Adipose tissue (tissue), 3 donors: ENCODE measurements around the gene NDUFB6. TPM values are rescaled to one million over a fixed set of nuclear protein-coding genes. Genes with fewer than 3 reads are reported as not detected.
A peak's percentile ranks its signal among the peaks of the same experiment; 100 is the strongest.
"Not testable (repeated sequence)": the region's sequence is repeated elsewhere in the genome, so short reads cannot be mapped to it uniquely, and the experiment has no call there.

ENCODE experiments used
- H3K27ac ChIP-seq: one replicate; pipeline ENCODE4 v1.5.1; 2013; ENCODE audit warnings: low read depth, low read length
- WGBS, 3 donors: extraction: QIAGEN DNeasy Blood & Tissue Kit; methylation state at CpG; one replicate each; pipeline ENCODE4 v1.1.7; 2013; 5-methylcytosine and 5-hydroxymethylcytosine counted together
- polyA plus RNA-seq, 3 donors: library from polyadenylated mRNA; stranded (reverse); fragments of 200-250 nt; gene quantifications; one replicate each; pipeline ENCODE4 v1.2.3, GENCODE V29; 2013
- donor health status: healthy with polysubstance abuse.
- donor health status: Bipolar disorder and iron deficiency.
- donor health status: healthy.

NDUFB6 gene
- polyA plus RNA-seq, 3 donors, result 18.8 to 48.7 (median 44.7) TPM

DNA sequence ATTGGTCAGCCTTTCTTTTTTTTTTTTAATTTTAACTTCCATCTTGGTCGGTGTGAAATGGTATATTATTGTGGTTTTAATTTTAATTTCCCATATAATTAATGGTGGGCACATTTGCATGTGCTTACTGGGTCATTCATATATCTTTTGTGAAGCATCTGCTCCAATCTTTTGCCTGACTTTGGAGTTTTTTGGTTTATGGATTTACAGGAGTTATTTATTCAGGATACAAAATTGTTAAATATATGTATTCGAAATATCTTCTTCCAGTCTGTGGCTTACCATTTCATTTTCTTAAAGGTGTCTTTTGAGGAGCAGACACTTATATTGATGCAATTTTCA, 46.3 kb downstream of the NDUFB6 start:
- peak overlapping the region; percentile 61 for H3K27ac ChIP-seq
- 0 to 13% (median 13%) methylated on average over 2 of the region's 2 CpGs for WGBS, 3 donors

DNA sequence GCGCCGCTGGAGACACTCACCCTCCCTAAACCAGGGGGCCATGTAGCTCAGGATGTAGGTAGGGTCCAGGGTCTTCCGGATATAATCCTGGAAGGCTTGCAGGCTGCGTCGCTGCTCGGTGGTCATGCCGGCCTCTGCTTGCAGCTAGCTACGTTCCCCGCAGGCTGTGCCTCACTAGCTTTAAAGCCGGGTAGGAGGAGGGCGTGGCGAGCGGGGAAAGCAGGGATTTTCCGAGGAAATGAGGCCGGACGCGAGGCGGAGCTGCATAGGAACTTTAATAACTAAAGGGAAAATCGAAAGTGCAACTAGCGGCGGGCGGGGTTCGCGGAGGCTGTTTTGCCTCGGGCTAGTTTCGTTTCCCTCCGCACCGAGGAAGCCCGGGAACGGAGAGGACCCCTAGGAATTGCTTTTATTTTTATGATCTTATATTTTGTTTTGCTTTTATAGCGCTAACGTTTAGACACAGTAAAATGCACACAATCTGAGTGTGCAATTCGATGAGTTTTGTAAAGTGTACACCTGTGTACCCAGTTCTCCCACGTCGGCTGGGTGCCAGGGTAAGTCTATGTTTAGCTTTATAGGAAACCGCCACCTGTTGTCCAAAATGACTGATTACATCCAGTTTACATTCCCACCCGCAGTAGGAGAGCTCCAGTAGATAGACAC, 46.8 kb downstream of the NDUFB6 start, which contains the start of gene RIGI:
Gene RIGI (minus strand): TSS at position 156 of the 666 bp plus-strand sequence. CDS start 30 bp downstream, at position 126.
- WGBS, 3 donors, result 0 to 1% (median 0%) methylated on average over 37 of the region's 37 CpGs
- peak within 1 kb of the TSS; percentile 61 for H3K27ac ChIP-seq

DNA sequence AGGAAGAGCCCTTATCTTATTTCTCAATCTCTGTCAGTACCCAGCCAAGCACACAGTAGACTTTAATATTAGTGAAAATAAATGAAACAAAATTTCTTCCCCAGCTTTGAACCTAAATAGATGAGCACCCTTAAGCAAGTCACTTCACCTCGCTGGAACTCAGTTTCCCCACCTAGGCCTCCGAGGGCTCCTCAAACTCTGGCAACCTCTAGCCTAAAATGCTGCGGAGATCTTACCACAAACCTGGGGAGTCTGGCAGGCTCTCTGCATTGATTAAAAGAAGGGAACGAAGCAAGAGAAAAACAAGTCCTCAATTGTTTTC, 47.3 kb downstream of the NDUFB6 start:
- 0 to 2% (median 1%) methylated on average over 4 of the region's 4 CpGs for WGBS, 3 donors
- H3K27ac ChIP-seq, result no peak overlapping the region

DNA sequence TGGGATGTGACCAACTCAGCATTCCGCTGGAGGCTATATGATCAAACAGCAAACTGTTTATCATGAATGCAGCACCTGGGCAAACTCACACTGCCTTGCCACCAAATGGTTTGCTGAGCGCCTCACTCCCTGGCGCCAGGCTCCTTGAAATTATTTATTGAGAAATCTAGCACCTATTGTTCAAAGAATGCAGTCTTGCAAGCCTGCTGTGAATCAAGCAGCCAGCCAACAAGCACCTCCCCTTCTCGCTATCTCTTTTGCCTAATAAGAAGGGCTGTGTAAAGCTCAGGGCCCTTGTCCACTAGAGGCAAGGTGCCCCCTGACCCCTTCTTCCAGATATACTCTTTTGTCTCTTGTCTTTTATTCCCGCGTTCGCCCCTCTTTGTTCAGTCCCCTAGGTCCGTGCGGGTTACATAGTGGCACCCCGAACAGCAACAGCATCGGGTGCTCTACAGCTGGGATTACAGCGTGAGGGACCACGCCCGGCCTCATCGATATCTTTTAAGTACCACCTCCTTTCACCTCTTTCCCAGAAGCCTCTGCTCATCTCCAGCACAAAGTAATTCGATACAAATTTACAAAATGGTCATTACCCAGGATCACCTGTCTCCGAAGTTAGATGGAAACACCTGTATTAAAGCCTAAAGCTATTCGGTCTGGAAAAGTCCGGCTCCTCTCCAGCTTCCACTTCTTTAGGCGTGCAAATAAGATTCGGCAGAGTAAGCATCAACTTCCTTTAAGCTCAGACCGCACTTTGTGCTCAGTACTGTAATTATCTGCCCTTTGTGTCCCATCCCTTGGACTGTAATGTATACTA, 47.9 kb downstream of the NDUFB6 start:
- H3K27ac ChIP-seq, result no peak overlapping the region
- 8 to 36% (median 29%) methylated on average over 22 of the region's 22 CpGs for WGBS, 3 donors

DNA sequence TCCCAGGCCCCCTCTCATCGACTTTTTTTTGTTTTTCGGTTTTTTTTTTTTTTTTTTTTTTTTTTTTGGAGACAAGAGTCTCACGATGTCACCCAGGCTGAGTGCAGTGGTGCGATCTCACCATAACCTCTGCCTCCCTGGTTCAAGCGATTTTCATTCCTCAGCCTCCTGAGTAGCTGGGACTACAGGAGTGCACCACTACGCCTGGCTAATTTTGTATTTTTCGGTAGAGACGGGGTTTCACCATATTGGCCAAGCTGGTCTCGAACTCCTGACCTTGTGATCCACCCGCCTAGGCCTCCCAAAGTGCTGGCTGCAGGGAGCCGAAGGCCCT, 48.4 kb downstream of the NDUFB6 start:
- not testable (repeated sequence) for H3K27ac ChIP-seq
- 61 to 92% (median 85%) methylated on average over 11 of the region's 11 CpGs for WGBS, 3 donors

DNA sequence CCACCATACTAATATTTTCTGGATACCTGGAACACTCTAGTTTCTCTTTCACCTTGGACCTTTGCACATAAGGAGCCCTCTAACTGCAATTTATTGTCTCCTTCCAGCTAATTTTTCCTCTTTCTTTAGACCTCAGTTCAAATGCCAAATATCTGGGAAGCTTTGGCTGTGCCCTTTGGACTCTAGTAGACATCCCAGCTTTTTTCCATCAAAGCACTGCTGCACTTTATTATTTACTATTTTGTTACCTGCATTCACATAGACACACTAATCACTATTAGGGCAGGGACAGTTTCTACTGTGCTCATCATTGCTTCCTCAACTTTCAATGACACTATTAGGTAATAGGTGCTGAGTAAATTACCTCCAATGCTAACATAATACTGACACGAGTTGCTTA, 49.0 kb downstream of the NDUFB6 start:
- WGBS, 3 donors, result 13 to 81% (median 33%) methylated on average over 1 of the region's 1 CpG

DNA sequence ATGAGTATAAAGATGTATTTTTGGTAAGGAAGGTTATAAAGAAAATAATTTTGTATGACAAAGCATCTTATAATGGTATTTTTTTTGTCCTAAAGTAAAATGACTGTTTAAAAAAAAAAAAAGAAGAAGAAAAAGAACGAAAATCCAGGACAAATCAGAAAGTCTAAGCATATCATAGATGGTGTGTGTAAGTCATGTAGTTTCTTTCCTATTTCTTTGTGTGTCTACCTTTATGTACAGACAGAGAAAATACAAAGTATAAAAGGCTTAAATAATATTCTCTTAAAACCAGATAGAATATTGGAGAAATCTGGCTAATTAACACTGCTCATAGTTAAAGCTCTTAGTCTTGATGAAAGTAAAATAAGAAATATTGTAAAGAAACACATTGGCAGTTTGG, 54.7 kb downstream of the NDUFB6 start:
- no peak overlapping the region for H3K27ac ChIP-seq
- WGBS, 3 donors, result 93 to 100% (median 95%) methylated on average over 1 of the region's 1 CpG

More for the DNA sequence above, 49.0 kb downstream of the NDUFB6 start:
- H3K27ac ChIP-seq, result no peak overlapping the region

DNA sequence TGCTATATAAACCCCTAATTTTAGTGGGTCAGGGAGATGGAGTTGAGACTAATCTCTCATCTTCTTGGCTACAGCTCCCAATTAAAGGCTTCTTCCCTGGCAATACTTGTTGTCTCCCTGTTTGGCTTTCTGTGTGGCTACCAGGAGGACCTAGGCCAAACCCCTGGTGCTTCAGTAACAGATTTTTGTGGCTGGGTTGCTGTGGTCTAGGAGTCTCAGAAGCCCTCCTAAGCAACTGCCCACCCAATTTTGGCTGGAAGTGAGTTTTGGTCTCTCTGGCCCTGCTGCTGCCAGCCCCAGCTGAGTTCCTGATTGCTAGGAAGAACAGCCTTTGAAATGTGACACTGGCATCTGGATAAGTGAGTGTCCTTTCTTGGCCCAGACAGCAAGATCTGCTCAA, 56.7 kb downstream of the NDUFB6 start:
- H3K27ac ChIP-seq, result no peak overlapping the region

DNA sequence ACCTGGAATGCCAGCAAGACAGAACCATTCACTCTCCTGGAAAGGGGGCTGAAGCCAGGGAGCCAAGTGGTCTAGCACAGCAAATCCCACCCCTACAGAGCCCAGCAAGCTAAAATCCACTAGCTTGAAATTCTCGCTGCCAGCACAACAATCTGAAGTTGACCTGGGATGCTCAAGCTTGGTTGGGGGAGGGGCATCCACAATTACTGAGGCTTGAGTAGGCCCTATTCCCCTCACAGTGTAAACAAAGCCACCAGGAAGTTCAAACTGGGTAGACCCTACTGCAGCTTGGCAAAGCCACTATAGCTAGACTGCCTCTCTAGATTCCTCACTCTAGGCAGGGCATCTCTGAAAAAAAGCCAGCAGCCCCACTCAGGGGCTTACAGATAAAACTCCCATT, 64.2 kb downstream of the NDUFB6 start:
- H3K27ac ChIP-seq, result no peak overlapping the region
- 91 to 95% (median 92%) methylated on average over 1 of the region's 1 CpG for WGBS, 3 donors

DNA sequence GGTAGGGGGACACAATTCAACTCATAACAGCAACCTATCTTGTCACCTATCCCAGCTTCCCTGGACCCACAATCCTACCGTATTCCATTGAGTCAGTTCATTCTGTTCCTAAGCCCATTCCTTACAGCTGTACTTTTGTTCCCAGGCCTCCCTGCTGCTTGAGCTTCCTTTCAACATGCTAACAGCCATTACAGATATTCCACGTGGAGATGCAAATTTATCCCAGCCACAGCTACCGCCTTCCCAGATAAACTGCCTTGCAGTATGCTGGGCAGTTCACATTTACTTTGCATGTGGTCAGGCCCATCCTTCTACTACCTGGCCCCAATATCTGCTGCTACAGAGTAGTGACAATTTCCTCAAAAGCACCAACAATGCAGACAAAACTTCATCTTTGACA, 70.0 kb downstream of the NDUFB6 start:
- WGBS, 3 donors, result 92 to 96% (median 95%) methylated on average over 3 of the region's 3 CpGs
- H3K27ac ChIP-seq, result no peak overlapping the region

Other genes with a start within 250 kb of the NDUFB6 start
- 100 to 1,000 TPM in 1 of 3 donors, 10 to 100 TPM in 2; 30.1 to 155 (median 33.4) TPM for gene ACO1, start 188.5 kb downstream of the NDUFB6 start, polyA plus RNA-seq
- 1 to 10 TPM; 2.9 to 3.7 (median 3.1) TPM for gene RIGI, start 47.0 kb downstream of the NDUFB6 start, polyA plus RNA-seq
- 10 to 100 TPM in 1 of 3 donors, 1 to 10 TPM in 2; 3.6 to 14.4 (median 5.5) TPM for gene SMIM27, start 20.8 kb downstream of the NDUFB6 start, polyA plus RNA-seq
- gene TOPORS, start 20.6 kb downstream of the NDUFB6 start, polyA plus RNA-seq, result 1 to 10 TPM; 3.2 to 7.5 (median 7.1) TPM
- under 1 TPM in 2 of 3 donors, not detected in 1; 0.01 TPM for gene TAF1L, start 62.5 kb upstream of the NDUFB6 start, polyA plus RNA-seq
- gene TMEM215, start 210.4 kb upstream of the NDUFB6 start, polyA plus RNA-seq, result not detected